ENCODE results near the gene MPRIP. TPM values are rescaled to one million over a fixed set of nuclear protein-coding genes. Genes with fewer than 3 reads are reported as not detected.
"Not testable (repeated sequence)": the region's sequence is repeated elsewhere in the genome, so short reads cannot be mapped to it uniquely, and the experiment has no call there.

Gene MPRIP
- total RNA-seq, 1 donor from 2014 or later = 144 TPM

- Mint-ChIP-seq H3K27me3 (ENCODE audit: low read depth) (no peaks in the 10 kb centered on the region), H3K4me3 (ENCODE audit: low read depth) (no peak overlapping the region), H3K27ac (no peak overlapping the region), H3K9me3 (no peaks in the 10 kb centered on the region), H3K4me1 (ENCODE audit: low read depth) (peaks cover 11% of the 10 kb centered on the region), H3K36me3 (ENCODE audit: low read depth) (peaks cover 17% of the 10 kb centered on the region)
- no peak for DNase-seq (ENCODE audit: low spot score)
- intact Hi-C loops (cut with micrococcal nuclease) = no loop called here
These were observed 149.7 kb downstream of the MPRIP start for GRCh38 chr17:17191961-17192381.

GRCh38 chr17:17195466-17195865 lies 153.2 kb downstream of the MPRIP start:
- H3K36me3 Mint-ChIP-seq (ENCODE audit: low read depth); H3K4me3 Mint-ChIP-seq (ENCODE audit: low read depth); H3K27ac Mint-ChIP-seq; H3K27me3 Mint-ChIP-seq (ENCODE audit: low read depth); intact Hi-C loops (cut with micrococcal nuclease); DNase-seq (ENCODE audit: low spot score); H3K4me1 Mint-ChIP-seq (ENCODE audit: low read depth); H3K9me3 Mint-ChIP-seq: not testable (repeated sequence)

- H3K27ac Mint-ChIP-seq = no peak overlapping the region
- peaks cover 9% of the 10 kb centered on the region for H3K36me3 Mint-ChIP-seq (ENCODE audit: low read depth)
- no peaks in the 10 kb centered on the region for H3K9me3 Mint-ChIP-seq
- H3K4me1 Mint-ChIP-seq (ENCODE audit: low read depth) = peaks cover 5% of the 10 kb centered on the region
- no peaks in the 10 kb centered on the region for H3K27me3 Mint-ChIP-seq (ENCODE audit: low read depth)
- H3K4me3 Mint-ChIP-seq (ENCODE audit: low read depth) = no peak overlapping the region
- intact Hi-C loops (cut with micrococcal nuclease) = no loop called here
- DNase-seq (ENCODE audit: low spot score) = no peak
These were observed 154.5 kb downstream of the MPRIP start for GRCh38 chr17:17196776-17197175.

GRCh38 chr17:17198281-17198680 lies 156.0 kb downstream of the MPRIP start:
- Mint-ChIP-seq H3K27ac (no peak overlapping the region), H3K4me1 (ENCODE audit: low read depth) (peaks cover 5% of the 10 kb centered on the region), H3K9me3 (no peaks in the 10 kb centered on the region), H3K27me3 (ENCODE audit: low read depth) (no peaks in the 10 kb centered on the region), H3K4me3 (ENCODE audit: low read depth) (no peak overlapping the region), H3K36me3 (ENCODE audit: low read depth) (peaks cover 17% of the 10 kb centered on the region)
- intact Hi-C loops (cut with micrococcal nuclease) = no loop called here
- no peak for DNase-seq (ENCODE audit: low spot score)

- H3K9me3 Mint-ChIP-seq = no peaks in the 10 kb centered on the region
- H3K27ac Mint-ChIP-seq = no peak overlapping the region
- intact Hi-C loops (cut with micrococcal nuclease) = no loop called here
- H3K36me3 Mint-ChIP-seq (ENCODE audit: low read depth) = peaks cover 32% of the 10 kb centered on the region
- peaks cover 14% of the 10 kb centered on the region for H3K4me1 Mint-ChIP-seq (ENCODE audit: low read depth)
- no peaks in the 10 kb centered on the region for H3K27me3 Mint-ChIP-seq (ENCODE audit: low read depth)
- no peak for DNase-seq (ENCODE audit: low spot score)
- H3K4me3 Mint-ChIP-seq (ENCODE audit: low read depth) = no peak overlapping the region
These were observed 158.1 kb downstream of the MPRIP start for GRCh38 chr17:17200311-17200710.

- Mint-ChIP-seq H3K4me3 (ENCODE audit: low read depth) (no peak overlapping the region), H3K9me3 (no peaks in the 10 kb centered on the region), H3K4me1 (ENCODE audit: low read depth) (peaks cover 14% of the 10 kb centered on the region), H3K36me3 (ENCODE audit: low read depth) (peaks cover 32% of the 10 kb centered on the region), H3K27me3 (ENCODE audit: low read depth) (no peaks in the 10 kb centered on the region), H3K27ac (no peak overlapping the region)
- no peak for DNase-seq (ENCODE audit: low spot score)
- intact Hi-C loops (cut with micrococcal nuclease) = no loop called here
These were observed 158.6 kb downstream of the MPRIP start for GRCh38 chr17:17200831-17201230.

- Mint-ChIP-seq H3K9me3 (no peaks in the 10 kb centered on the region), H3K27ac (no peak overlapping the region), H3K4me3 (ENCODE audit: low read depth) (no peak overlapping the region), H3K27me3 (ENCODE audit: low read depth) (no peaks in the 10 kb centered on the region), H3K36me3 (ENCODE audit: low read depth) (peaks cover 32% of the 10 kb centered on the region), H3K4me1 (ENCODE audit: low read depth) (peaks cover 14% of the 10 kb centered on the region)
- no peak for DNase-seq (ENCODE audit: low spot score)
- intact Hi-C loops (cut with micrococcal nuclease) = no loop called here
These were observed 159.0 kb downstream of the MPRIP start for GRCh38 chr17:17201271-17201670.

GRCh38 chr17:17201907-17202306 lies 159.7 kb downstream of the MPRIP start:
- DNase-seq (ENCODE audit: low spot score) = no peak
- no peak overlapping the region for H3K27ac Mint-ChIP-seq
- peaks cover 32% of the 10 kb centered on the region for H3K36me3 Mint-ChIP-seq (ENCODE audit: low read depth)
- H3K9me3 Mint-ChIP-seq = no peaks in the 10 kb centered on the region
- peaks cover 10% of the 10 kb centered on the region for H3K4me1 Mint-ChIP-seq (ENCODE audit: low read depth)
- no peak overlapping the region for H3K4me3 Mint-ChIP-seq (ENCODE audit: low read depth)
- intact Hi-C loops (cut with micrococcal nuclease) = no loop called here
- H3K27me3 Mint-ChIP-seq (ENCODE audit: low read depth) = no peaks in the 10 kb centered on the region

- Mint-ChIP-seq H3K36me3 (ENCODE audit: low read depth) (peaks cover 32% of the 10 kb centered on the region), H3K4me3 (ENCODE audit: low read depth) (no peak overlapping the region), H3K27me3 (ENCODE audit: low read depth) (no peaks in the 10 kb centered on the region), H3K4me1 (ENCODE audit: low read depth) (peaks cover 9% of the 10 kb centered on the region), H3K27ac (no peak overlapping the region), H3K9me3 (no peaks in the 10 kb centered on the region)
- DNase-seq (ENCODE audit: low spot score) = no peak
- intact Hi-C loops (cut with micrococcal nuclease) = no loop called here
These were observed 161.0 kb downstream of the MPRIP start for GRCh38 chr17:17203173-17203730.

GRCh38 chr17:17204041-17204591 lies 161.9 kb downstream of the MPRIP start:
- H3K36me3 Mint-ChIP-seq (ENCODE audit: low read depth) = peaks cover 32% of the 10 kb centered on the region
- peak overlapping the region; percentile 82 for H3K4me3 Mint-ChIP-seq (ENCODE audit: low read depth)
- intact Hi-C loops (cut with micrococcal nuclease) = no loop called here
- no peaks in the 10 kb centered on the region for H3K27me3 Mint-ChIP-seq (ENCODE audit: low read depth)
- peaks cover 9% of the 10 kb centered on the region for H3K4me1 Mint-ChIP-seq (ENCODE audit: low read depth)
- no peak for DNase-seq (ENCODE audit: low spot score)
- H3K9me3 Mint-ChIP-seq = no peaks in the 10 kb centered on the region
- peak overlapping the region; percentile 86 for H3K27ac Mint-ChIP-seq

GRCh38 chr17:17204635-17205231 lies 162.5 kb downstream of the MPRIP start:
- Mint-ChIP-seq H3K27me3 (ENCODE audit: low read depth) (no peaks in the 10 kb centered on the region), H3K4me3 (ENCODE audit: low read depth) (peak overlapping the region; percentile 82), H3K27ac (peak overlapping the region; percentile 86), H3K4me1 (ENCODE audit: low read depth) (peaks cover 9% of the 10 kb centered on the region), H3K36me3 (ENCODE audit: low read depth) (peaks cover 32% of the 10 kb centered on the region), H3K9me3 (no peaks in the 10 kb centered on the region)
- intact Hi-C loops (cut with micrococcal nuclease) = no loop called here
- DNase-seq (ENCODE audit: low spot score) = no peak

GRCh38 chr17:17205368-17206123 lies 163.3 kb downstream of the MPRIP start:
- intact Hi-C loops (cut with micrococcal nuclease) = loop anchor here (2.0 kb wide), 2 partner anchors 23 to 31 kb away; partner anchors contain the start of gene FLCN
- Mint-ChIP-seq H3K9me3 (no peaks in the 10 kb centered on the region), H3K4me3 (ENCODE audit: low read depth) (peak overlapping the region; percentile 82), H3K27ac (peak overlapping the region; percentile 86), H3K36me3 (ENCODE audit: low read depth) (peaks cover 32% of the 10 kb centered on the region), H3K4me1 (ENCODE audit: low read depth) (peaks cover 9% of the 10 kb centered on the region), H3K27me3 (ENCODE audit: low read depth) (no peaks in the 10 kb centered on the region)
- peak; percentile 37 for DNase-seq (ENCODE audit: low spot score)
